Renal cortical epithelial cell (primary cell): ENCODE data around the gene LGALSL. TPM values are rescaled to one million over a fixed set of nuclear protein-coding genes. Genes with fewer than 3 reads are reported as not detected.
"Not testable (repeated sequence)": the region's sequence is repeated elsewhere in the genome, so short reads cannot be mapped to it uniquely, and the experiment has no call there.

Experiments used
- DNase-seq: peaks from one replicate; pipeline ENCODE4 v3.0.0-alpha.2; 2011; ENCODE audit warnings: low read depth
- total RNA-seq: library from RNA; depleted of rRNA; stranded (reverse); fragments of >200 nt; gene quantifications from 2 replicates; pipeline ENCODE4 v1.2.3, GENCODE V29; 2014

LGALSL gene
- total RNA-seq, 1 donor from 2014 or later, result 4.6 TPM

- no peak for DNase-seq
Measured at GRCh38 chr2:64442801-64443429, 11.0 kb upstream of the LGALSL start.

DNA sequence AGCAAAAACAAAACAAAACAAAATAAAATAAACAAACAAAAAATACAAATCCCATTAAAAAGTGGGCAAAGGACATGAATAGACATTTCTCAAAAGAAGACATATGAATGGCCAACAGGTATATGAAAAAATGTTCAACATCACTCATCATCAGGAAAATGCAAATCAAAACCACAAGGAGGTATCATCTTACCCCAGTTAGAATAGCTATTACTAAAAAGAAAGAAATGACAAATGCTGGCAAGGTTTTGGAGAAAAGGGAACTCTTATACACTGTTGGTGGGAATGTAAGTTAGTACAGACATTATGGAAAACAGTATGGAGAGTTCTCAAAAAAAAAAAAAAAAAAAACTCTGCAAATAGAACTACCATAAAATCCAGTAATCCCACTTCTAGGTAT lies 8.0 kb upstream of the LGALSL start:
- not testable (repeated sequence) for DNase-seq

GRCh38 chr2:64447317-64448040 lies 6.5 kb upstream of the LGALSL start:
- no peak for DNase-seq

GRCh38 chr2:64448041-64448426 lies 5.9 kb upstream of the LGALSL start:
- DNase-seq, result peak; percentile 38

GRCh38 chr2:64451051-64451450 lies 2.9 kb upstream of the LGALSL start:
- no peak for DNase-seq

- DNase-seq, result no peak
Measured at GRCh38 chr2:64454386-64455332, 697 bp downstream of the LGALSL start.

DNA sequence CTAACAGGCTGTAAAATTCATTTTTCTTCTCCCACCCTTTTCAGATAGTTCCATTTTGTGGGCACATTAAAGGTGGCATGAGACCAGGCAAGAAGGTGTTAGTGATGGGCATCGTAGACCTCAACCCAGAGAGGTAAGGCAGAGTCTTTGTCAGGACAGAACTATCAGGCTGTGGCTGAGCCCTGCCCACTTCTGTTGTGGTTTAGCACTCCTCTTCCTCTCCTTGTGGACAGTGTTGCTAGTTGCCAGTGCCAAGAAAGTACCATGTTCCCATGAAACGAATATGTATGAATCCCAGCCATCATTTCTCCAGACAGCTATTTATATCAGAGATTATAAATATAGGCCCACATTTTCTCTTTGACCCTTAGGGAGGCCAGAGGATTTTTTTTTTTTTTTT lies 1.6 kb downstream of the LGALSL start:
- no peak for DNase-seq

- DNase-seq, result no peak
Measured at GRCh38 chr2:64456293-64456692, 2.3 kb downstream of the LGALSL start.

GRCh38 chr2:64457524-64457923 lies 3.6 kb downstream of the LGALSL start:
- no peak for DNase-seq

GRCh38 chr2:64459575-64459974 lies 5.6 kb downstream of the LGALSL start:
- no peak for DNase-seq

DNA sequence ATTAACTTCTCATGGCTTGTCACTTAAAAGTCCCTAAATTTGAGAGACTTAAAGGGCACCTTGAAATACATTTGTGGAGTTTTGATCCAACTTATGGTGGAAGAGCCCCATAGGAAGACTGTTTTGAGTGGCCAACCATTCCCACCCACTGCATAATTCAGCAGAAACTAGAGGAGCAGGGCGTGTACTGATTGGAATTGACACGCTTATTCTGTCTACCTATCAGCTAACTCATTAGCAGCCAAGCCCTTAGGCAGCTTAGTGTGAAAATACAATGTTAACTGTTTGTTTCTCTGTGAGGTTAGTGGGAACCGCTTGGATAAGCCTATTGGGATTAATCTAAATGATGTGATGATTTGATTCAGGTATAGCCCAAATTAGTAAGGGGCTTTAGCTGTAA lies 6.4 kb downstream of the LGALSL start:
- no peak for DNase-seq

GRCh38 chr2:64461271-64462058 lies 7.5 kb downstream of the LGALSL start:
- DNase-seq, result no peak

DNA sequence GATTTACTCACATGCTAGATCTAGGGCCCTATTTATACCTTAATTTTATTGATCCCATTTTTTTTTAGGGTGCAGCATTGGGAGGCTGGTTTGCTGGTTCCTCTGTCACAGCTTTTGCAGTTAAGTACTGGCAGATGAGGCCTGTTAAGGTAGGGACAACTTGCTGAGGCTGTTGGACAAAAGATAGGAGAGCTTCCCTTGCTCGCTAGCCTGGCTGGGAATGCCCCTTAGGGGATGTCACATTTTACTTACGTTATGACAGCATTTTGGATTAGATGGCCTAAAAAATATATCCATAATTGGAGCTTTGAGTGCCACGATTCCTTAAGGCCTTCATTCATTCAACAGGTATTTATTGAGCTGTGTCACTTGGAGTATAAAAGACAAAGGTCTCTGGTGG lies 8.2 kb downstream of the LGALSL start:
- no peak for DNase-seq

- no peak for DNase-seq
Measured at GRCh38 chr2:64462940-64463700, 9.2 kb downstream of the LGALSL start.

DNA sequence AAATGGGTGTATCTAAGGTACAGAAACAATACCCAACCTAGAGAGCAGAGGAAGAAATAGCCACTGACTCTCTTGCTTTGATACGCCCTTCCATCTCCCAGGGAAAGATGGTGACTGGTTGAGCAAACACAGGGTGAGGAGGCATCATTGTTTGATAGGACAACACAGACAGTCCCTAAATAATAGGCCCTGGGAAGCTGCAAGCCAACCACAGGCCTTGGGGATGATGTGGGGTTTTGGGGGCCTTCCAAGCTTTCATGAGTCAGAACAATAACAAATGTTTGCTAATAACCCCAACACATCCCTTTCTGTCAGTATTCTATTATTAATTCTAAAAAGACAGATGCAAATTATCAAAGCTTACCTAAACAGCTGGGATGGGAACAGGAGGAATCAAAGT lies 9.8 kb downstream of the LGALSL start:
- DNase-seq, result no peak

- no peak for DNase-seq
Measured at GRCh38 chr2:64466478-64467085, 12.6 kb downstream of the LGALSL start.

DNA sequence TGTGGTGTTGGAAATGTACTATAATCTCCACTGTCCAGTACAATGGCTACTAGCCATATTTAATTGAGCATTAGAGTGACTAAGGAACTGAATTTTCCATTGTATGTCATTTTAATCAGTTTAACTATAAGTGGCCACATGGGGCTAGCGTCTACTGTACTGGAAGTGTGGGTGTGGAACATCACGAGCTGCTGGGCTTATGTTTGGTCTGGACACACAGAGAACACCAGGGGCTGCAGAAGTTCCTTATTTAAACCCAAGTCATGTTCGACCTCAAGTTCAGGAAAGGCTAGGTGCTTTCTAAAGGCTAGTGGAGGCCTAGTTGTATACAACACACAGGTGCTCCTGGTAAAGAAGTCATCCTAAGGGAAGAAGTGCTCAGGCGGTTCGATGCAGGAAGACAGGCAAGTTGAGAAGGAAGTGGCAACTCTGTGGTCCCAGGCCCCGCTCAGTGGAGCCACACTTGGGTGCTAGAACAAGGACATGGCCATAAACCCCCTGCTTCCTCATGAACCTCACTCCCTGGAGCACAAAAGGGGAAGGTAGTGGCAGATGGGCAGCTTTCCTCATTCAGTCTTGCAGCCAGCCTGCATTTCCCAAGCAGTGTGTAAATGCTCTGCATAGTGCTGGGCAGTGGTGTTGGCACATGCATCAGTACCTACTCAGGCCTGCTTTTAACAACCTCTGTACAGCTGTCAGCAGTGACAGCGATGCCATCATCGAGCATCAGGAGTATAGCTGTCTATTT lies 13.3 kb downstream of the LGALSL start:
- DNase-seq, result no peak

- no peak for DNase-seq
Measured at GRCh38 chr2:64469261-64469660, 15.3 kb downstream of the LGALSL start.

DNA sequence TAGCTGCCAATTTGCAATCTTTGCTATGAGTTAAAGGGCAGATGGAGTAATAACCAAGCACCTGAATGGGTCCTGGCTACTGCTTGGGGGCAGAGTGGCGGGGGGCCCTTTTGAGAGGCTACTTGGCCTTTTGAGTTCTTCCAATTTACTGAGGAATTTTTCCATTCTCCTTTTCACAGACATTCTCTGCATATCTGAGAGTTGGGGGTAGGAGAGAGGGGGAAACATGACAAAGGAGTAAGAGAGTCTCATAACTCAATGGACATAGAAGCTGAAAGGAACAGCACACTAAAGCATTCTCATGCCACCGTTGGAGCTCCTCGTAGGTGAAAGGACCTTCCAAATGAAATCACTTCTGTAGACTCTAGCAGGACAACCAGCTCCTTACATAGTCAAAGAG lies 16.1 kb downstream of the LGALSL start:
- no peak for DNase-seq

DNA sequence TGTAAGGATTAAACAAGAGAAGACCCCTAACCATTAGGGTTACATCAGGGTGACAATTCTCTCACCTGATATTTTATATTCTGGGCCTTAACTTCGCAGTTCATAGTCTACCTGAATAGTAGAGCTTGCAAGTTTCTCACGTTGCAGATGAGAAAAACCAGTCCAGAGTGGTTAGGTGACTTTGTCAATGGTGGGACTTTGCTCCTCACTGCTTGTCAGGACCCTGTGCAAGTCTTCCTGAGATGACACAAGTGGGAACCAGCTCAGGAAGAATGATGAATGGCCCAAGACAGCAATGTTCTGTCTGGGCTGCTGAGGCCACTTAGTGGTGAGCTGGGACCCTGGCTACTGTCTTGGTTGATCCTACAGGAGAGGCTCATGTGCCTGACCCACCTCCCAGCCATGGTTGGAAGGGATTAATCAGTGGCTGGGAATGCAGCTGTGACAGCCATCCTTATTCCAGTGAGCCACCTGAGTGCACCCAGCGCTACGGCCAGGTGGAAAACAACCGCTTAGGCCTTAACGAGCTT lies 16.9 kb downstream of the LGALSL start:
- DNase-seq, result no peak
